Measurements from ENCODE around the gene ZFPM1. TPM values are rescaled to one million over a fixed set of nuclear protein-coding genes. Genes with fewer than 3 reads are reported as not detected.

ZFPM1 gene
- total RNA-seq, 2 donors from 2014 or later, result 4.1 to 21.5 TPM

DNA sequence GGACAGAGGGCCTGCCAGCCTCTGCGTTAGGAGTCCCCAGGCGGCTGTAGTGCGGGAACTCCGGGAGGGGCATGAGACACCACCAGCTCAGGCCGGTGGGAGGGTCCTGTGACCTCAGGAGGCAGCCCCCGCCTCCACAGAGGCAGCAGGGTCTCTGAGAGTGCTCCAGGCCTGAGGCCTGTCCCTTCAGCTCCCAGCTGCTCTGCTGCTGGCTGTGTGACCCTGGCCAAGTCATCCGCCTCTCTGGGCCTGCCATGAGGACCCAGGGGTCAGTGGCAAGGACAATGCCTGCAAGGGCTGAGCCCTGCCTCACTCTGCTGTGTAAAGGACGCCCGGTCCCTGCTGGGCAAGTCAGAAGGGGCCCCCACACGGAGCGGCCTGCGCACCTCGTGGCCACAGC lies 27.1 kb upstream of the ZFPM1 start:
- Histone ChIP-seq H3K27me3 (replicated peaks; ENCODE audit: insufficient read depth) (no peaks in the 10 kb centered on the region), H3K27ac (peak overlapping the region; percentile 38 to 74), H3K9me3 (no peaks in the 10 kb centered on the region), H3K4me1 (replicated peaks) (peaks cover 9% of the 10 kb centered on the region), H3K4me3 (no peak overlapping the region), H3K36me3 (no peaks in the 10 kb centered on the region)
- DNase-seq (ENCODE audit: low spot score), result no peak
- intact Hi-C loops (cut with DNase I), result no loop called here
- TF ChIP-seq, protein P1, sequence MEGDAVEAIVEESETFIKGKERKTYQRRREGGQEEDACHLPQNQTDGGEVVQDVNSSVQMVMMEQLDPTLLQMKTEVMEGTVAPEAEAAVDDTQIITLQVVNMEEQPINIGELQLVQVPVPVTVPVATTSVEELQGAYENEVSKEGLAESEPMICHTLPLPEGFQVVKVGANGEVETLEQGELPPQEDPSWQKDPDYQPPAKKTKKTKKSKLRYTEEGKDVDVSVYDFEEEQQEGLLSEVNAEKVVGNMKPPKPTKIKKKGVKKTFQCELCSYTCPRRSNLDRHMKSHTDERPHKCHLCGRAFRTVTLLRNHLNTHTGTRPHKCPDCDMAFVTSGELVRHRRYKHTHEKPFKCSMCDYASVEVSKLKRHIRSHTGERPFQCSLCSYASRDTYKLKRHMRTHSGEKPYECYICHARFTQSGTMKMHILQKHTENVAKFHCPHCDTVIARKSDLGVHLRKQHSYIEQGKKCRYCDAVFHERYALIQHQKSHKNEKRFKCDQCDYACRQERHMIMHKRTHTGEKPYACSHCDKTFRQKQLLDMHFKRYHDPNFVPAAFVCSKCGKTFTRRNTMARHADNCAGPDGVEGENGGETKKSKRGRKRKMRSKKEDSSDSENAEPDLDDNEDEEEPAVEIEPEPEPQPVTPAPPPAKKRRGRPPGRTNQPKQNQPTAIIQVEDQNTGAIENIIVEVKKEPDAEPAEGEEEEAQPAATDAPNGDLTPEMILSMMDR (IDR thresholded peaks at IDR 0.05), result no peak
- TF ChIP-seq POLR2AphosphoS5 (IDR thresholded peaks at IDR 0.05) (no peak), POLR2A (IDR thresholded peaks at IDR 0.05) (no peak)
- 88% methylated on average over 13 of the region's 13 CpGs for WGBS

DNA sequence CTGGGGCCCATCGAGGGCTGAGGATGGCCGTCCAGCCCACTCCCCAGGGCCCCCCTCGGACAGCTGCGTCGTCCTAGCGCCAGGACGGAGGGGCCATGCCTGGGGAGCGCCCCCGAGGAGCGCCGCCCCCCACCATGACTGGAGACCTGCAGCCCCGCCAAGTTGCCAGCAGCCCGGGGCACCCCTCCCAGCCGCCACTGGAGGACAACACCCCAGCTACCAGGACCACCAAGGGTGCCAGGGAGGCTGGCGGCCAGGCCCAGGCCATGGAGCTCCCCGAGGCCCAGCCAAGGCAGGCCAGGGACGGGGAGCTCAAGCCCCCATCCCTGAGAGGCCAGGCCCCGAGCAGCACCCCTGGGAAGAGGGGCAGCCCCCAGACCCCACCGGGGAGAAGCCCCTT lies 25.7 kb upstream of the ZFPM1 start:
- Histone ChIP-seq H3K4me3 (no peak overlapping the region), H3K36me3 (no peaks in the 10 kb centered on the region), H3K4me1 (replicated peaks) (peaks cover 9% of the 10 kb centered on the region), H3K27ac (no peak overlapping the region), H3K27me3 (replicated peaks; ENCODE audit: insufficient read depth) (no peaks in the 10 kb centered on the region), H3K9me3 (no peaks in the 10 kb centered on the region)
- no peak for DNase-seq (ENCODE audit: low spot score)
- WGBS, result 91% methylated on average over 19 of the region's 19 CpGs
- TF ChIP-seq, protein P1 (IDR thresholded peaks at IDR 0.05), result no peak
- TF ChIP-seq POLR2AphosphoS5 (IDR thresholded peaks at IDR 0.05), result no peak
- TF ChIP-seq POLR2A (IDR thresholded peaks at IDR 0.05), result no peak
- intact Hi-C loops (cut with DNase I), result no loop called here

- intact Hi-C loops (cut with DNase I), result no loop called here
- H3K27ac ChIP-seq, result no peak overlapping the region
- TF ChIP-seq, protein P1 (IDR thresholded peaks at IDR 0.05), result no peak
- TF ChIP-seq POLR2AphosphoS5 (IDR thresholded peaks at IDR 0.05), result no peak
- TF ChIP-seq POLR2A (IDR thresholded peaks at IDR 0.05), result no peak
- DNase-seq (ENCODE audit: low spot score), result no peak
- peaks cover 9% of the 10 kb centered on the region for H3K4me1 ChIP-seq (replicated peaks)
- no peaks in the 10 kb centered on the region for H3K9me3 ChIP-seq
- no peak overlapping the region for H3K4me3 ChIP-seq
- 90% methylated on average over 17 of the region's 19 CpGs for WGBS
- no peaks in the 10 kb centered on the region for H3K36me3 ChIP-seq
- H3K27me3 ChIP-seq (replicated peaks; ENCODE audit: insufficient read depth), result no peaks in the 10 kb centered on the region
Measured at GRCh38 chr16:88428156-88428555, 24.9 kb upstream of the ZFPM1 start.

GRCh38 chr16:88428616-88429386 lies 24.3 kb upstream of the ZFPM1 start:
- DNase-seq (ENCODE audit: low spot score), result no peak
- no peak overlapping the region for H3K27ac ChIP-seq
- no peaks in the 10 kb centered on the region for H3K27me3 ChIP-seq (replicated peaks; ENCODE audit: insufficient read depth)
- 77% methylated on average over 32 of the region's 34 CpGs for WGBS
- H3K4me3 ChIP-seq, result no peak overlapping the region
- TF ChIP-seq POLR2AphosphoS5 (IDR thresholded peaks at IDR 0.05) (no peak), POLR2A (IDR thresholded peaks at IDR 0.05) (no peak)
- TF ChIP-seq, protein P1 (IDR thresholded peaks at IDR 0.05), result no peak
- intact Hi-C loops (cut with DNase I), result no loop called here
- H3K36me3 ChIP-seq, result no peaks in the 10 kb centered on the region
- peaks cover 9% of the 10 kb centered on the region for H3K4me1 ChIP-seq (replicated peaks)
- H3K9me3 ChIP-seq, result no peaks in the 10 kb centered on the region

Data from prostate gland (tissue), 2 donors.